Rectal smooth muscle tissue (tissue), 1 donor: ENCODE data around the gene OLIG2.

Experiments
- H3K27ac ChIP-seq: one replicate; pipeline ENCODE4 v1.7.0; 2013; ENCODE audit warnings: low read depth, low read length, inconsistent platforms
- H3K27me3 ChIP-seq: one replicate; pipeline ENCODE4 v1.7.0; 2013; ENCODE audit warnings: low read length; ENCODE audit not compliant: control insufficient read depth, insufficient read depth
- H3K36me3 ChIP-seq: one replicate; pipeline ENCODE4 v1.7.0; 2013; ENCODE audit warnings: low read length; ENCODE audit not compliant: control insufficient read depth, insufficient read depth
- H3K4me1 ChIP-seq: one replicate; pipeline ENCODE4 v1.7.0; 2013; ENCODE audit warnings: low read length; ENCODE audit not compliant: control insufficient read depth, insufficient read depth
- H3K4me3 ChIP-seq: one replicate; pipeline ENCODE4 v1.7.0; 2013; ENCODE audit warnings: low read length
- H3K9ac ChIP-seq: one replicate; pipeline ENCODE4 v1.7.0; 2013; ENCODE audit warnings: low read length

OLIG2 gene

DNA sequence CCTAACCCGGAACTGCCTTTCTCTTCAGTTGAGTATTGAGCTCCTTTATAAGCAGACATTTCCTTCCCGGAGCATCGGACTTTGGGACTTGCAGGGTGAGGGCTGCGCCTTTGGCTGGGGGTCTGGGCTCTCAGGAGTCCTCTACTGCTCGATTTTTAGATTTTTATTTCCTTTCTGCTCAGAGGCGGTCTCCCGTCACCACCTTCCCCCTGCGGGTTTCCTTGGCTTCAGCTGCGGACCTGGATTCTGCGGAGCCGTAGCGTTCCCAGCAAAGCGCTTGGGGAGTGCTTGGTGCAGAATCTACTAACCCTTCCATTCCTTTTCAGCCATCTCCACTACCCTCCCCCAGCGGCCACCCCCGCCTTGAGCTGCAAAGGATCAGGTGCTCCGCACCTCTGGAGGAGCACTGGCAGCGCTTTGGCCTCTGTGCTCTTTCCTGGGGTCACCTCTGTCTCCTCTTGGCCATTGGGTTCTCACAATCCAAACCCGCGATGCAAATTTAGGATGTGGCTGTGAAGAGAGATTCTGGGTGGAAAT lies 3.7 kb downstream of the OLIG2 start:
- H3K4me3 ChIP-seq: no peak overlapping the region
- peaks cover 38% of the 10 kb centered on the region for H3K27me3 ChIP-seq
- H3K9ac ChIP-seq: no peak overlapping the region
- no peaks in the 10 kb centered on the region for H3K36me3 ChIP-seq
- H3K4me1 ChIP-seq: no peaks in the 10 kb centered on the region
- H3K27ac ChIP-seq: no peak overlapping the region

DNA sequence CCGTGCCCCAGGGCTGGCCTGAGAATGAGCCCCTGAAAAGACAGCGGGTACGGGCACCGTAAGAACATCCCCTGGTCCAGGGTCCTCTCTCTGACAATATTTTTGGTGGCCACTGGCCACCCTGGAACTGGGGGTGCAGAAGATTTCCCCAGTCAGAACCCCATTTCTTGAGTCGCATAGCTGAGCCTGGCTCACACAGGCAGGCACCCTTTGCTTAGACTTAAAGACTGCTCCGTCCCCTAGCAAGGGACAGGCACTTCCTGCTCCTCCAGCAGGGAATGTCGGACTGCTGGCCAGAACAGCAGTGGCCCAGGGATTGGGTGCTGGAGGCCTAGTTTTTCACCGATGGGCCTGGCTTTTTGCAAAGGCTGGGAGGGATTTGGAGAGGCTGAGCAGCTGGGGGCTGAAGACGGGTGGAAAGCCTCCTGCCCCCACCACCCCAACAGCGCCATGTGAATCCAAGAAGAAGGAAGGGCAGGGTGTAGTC lies 4.3 kb downstream of the OLIG2 start:
- Histone ChIP-seq H3K4me3 (no peak overlapping the region), H3K4me1 (no peaks in the 10 kb centered on the region), H3K9ac (no peak overlapping the region), H3K27me3 (peaks cover 35% of the 10 kb centered on the region), H3K36me3 (no peaks in the 10 kb centered on the region), H3K27ac (no peak overlapping the region)

DNA sequence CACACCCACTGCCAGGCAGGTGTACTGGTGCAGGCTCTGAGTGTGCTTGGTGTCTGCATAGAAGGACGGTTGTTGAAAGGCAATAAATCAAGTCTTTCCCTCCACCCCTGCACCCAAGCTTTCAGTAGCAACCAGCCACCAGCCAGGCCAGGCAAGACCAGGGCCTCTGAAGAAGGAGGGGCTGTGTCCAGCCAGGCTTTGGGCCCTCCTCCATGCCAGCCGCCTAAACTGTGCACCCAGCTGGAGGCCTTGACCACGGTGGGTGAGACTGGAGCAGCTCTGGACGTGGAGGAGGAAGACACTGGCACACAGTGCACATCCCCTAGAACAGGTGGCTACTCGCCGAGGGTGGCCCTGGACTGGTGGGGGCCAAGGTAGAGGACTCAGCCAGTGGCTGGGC lies 4.9 kb downstream of the OLIG2 start:
- Histone ChIP-seq H3K27ac (no peak overlapping the region), H3K9ac (no peak overlapping the region), H3K4me3 (no peak overlapping the region), H3K36me3 (no peaks in the 10 kb centered on the region), H3K27me3 (peaks cover 35% of the 10 kb centered on the region), H3K4me1 (no peaks in the 10 kb centered on the region)

DNA sequence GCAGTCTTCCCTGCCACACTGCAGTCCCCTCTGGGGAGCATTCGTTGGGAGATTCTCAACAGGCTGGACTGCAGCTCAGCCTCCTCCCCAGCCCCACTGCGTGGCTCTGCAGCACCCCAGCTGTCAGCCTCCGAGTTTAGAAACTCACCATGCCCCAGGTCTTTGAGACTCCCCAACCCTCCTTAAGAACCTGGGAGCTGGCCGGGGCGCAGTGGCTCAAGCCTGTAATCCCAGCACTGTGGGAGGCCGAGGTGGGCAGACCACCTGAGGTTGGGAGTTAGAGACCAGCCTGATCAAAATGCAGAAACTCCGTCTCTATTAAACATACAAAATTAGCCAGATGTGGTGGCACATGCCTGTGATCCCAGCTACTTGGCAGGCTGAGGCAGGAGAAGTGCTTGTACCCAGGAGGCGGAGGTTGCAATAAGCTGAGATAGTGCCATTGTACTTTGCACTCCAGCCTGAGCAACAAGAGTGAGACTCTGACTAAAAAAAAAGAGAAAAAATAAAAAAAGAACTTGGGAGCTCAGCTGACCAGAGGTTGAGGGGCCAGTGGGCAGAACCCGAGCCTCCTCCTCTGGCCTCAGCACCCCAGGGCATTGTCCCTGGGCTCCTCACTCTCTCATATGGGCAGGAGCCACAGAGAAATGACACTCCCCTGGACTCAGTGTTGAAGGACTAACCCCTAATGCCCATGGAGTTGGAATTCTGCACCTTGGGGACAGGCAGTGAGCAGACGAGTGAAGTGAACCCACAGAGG lies 5.6 kb downstream of the OLIG2 start:
- Histone ChIP-seq H3K27me3 (peaks cover 31% of the 10 kb centered on the region), H3K36me3 (no peaks in the 10 kb centered on the region), H3K9ac (no peak overlapping the region), H3K4me1 (no peaks in the 10 kb centered on the region), H3K27ac (no peak overlapping the region), H3K4me3 (no peak overlapping the region)

DNA sequence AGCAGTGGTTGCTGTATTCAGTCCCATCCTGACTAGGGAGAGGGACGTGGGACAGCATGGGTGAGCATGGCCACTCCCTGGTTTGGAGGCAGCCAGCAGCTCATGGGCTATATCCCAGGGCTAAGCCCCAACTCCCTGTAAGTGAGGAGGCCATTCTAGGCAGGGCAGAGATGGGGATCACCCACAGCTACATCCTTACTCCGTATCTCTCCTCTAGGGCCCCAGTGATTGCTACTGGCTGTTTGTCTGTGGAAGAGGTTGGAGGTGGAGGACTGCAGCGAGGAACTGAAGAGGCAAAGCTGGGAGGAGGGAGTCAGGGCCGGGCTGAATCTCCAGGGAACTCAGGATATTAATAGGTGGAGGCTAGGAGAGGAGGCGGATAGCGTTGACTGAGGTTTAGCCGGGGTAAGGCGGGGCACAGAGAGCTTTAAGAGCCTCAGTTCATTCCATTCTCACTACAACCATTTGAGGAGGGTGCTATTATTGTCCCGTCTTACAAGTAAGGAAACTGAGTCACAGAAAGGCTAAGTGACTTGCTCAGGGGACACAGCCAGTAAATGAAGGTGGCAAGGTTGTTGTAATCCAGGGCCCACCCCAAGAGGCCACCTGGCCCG lies 6.8 kb downstream of the OLIG2 start:
- Histone ChIP-seq H3K4me1 (no peaks in the 10 kb centered on the region), H3K27me3 (peaks cover 24% of the 10 kb centered on the region), H3K4me3 (no peak overlapping the region), H3K36me3 (no peaks in the 10 kb centered on the region), H3K27ac (no peak overlapping the region), H3K9ac (no peak overlapping the region)

DNA sequence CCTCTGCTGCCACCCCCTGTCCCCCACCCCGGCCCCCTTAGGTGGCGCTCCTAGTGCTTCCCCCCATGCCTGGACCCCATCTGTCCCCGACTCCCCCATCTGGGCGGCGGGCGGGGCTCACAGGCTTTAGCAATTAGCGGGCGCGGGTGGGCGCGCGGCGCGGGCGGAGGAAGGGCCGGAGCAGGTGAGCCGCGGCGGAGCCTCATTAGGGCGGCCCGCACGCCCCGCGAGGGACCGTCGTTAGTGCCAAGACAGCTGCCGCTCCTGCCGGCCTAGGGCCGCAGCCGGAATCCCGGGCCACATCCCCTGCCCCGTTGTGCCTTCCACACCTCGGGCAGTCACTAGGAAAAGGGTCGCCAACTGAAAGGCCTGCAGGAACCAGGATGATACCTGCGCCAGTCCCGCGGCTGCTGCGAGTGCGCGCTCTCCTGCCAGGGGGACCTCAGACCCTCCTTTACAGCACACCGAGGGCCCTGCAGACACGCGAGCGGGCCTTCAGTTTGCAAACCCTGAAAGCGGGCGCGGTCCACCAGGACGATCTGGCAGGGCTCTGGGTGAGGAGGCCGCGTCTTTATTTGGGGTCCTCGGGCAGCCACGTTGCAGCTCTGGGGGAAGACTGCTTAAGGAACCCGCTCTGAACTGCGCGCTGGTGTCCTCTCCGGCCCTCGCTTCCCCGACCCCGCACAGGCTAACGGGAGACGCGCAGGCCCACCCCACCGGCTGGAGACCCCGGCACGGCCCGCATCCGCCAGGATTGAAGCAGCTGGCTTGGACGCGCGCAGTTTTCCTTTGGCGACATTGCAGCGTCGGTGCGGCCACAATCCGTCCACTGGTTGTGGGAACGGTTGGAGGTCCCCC lies 7.6 kb downstream of the OLIG2 start:
- Histone ChIP-seq H3K36me3 (no peaks in the 10 kb centered on the region), H3K4me1 (no peaks in the 10 kb centered on the region), H3K27me3 (peaks cover 20% of the 10 kb centered on the region), H3K4me3 (no peak overlapping the region), H3K27ac (no peak overlapping the region), H3K9ac (no peak overlapping the region)

DNA sequence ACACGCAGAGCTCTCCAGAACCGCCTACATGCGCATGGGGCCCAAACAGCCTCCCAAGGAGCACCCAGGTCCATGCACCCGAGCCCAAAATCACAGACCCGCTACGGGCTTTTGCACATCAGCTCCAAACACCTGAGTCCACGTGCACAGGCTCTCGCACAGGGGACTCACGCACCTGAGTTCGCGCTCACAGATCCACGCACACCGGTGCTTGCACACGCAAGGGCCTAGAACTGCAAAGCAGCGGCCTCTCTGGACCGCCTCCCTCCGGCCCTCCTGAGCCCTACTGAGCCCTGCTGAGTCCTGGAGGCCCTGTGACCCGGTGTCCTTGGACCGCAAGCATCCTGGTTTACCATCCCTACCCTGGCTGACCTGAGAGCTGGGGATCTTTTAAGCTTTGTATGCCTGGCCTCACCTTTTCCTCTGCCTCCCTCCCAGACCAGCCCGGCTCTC lies 8.3 kb downstream of the OLIG2 start:
- H3K36me3 ChIP-seq: no peaks in the 10 kb centered on the region
- H3K4me1 ChIP-seq: no peaks in the 10 kb centered on the region
- H3K27ac ChIP-seq: no peak overlapping the region
- peaks cover 16% of the 10 kb centered on the region for H3K27me3 ChIP-seq
- H3K4me3 ChIP-seq: no peak overlapping the region
- H3K9ac ChIP-seq: no peak overlapping the region

DNA sequence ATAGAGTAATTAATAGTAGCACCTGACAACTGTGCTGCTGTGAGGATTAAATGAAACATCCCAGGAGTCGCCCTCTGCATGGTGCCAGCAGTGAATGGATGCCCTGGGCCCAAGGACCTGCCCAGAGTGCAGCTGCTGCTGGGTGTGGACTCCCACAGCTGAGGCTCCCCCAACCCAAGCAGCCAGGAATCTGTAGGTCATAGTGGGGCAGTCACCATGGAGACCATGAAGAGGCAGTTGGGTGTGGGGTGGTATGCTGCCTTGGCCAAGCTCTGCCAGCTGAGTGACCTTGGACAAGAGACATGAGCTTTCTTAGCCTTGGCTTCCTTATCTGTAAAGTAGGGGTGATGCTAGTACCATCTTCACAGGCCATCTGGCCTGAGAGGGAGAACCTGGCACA lies 9.4 kb downstream of the OLIG2 start:
- Histone ChIP-seq H3K27ac (no peak overlapping the region), H3K36me3 (no peaks in the 10 kb centered on the region), H3K9ac (no peak overlapping the region), H3K4me3 (no peak overlapping the region), H3K27me3 (peaks cover 9% of the 10 kb centered on the region), H3K4me1 (no peaks in the 10 kb centered on the region)

DNA sequence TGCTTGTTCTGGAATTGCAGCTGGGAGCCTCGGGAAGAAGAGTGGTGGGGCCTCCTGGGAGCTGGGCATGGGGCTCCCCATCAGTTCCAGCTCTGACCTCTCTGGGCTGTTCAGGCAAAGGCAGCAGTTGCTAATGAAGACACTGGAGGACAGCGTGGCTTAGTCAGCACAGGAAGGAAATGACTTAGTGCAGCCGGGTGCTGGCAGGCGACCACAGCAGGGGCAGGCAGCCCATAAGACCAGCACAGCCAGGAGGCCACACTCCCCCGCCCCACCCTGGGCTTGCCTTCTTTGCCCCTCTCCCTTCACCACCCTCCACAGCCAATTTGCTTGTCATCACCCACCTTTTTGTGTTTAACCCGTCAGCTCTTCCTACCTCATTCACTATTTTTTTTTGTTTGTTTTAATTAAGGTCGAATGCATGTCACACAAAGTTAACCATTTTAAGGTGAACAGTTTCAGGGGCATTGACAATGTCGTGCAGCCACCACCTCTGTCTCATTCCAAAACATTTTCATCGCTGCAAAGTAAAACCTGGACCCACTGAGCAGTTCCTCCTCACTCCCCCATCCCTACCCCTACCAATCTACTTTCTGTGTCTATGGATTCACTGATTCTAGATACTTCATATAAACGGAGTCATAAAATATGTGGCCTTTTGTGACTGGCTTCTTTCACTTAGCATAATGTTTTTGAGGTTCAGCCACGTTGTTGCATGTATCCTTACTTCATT lies 10.9 kb downstream of the OLIG2 start:
- Histone ChIP-seq H3K36me3 (no peaks in the 10 kb centered on the region), H3K27ac (no peak overlapping the region), H3K4me1 (no peaks in the 10 kb centered on the region), H3K27me3 (peaks cover 9% of the 10 kb centered on the region), H3K9ac (no peak overlapping the region), H3K4me3 (no peak overlapping the region)

DNA sequence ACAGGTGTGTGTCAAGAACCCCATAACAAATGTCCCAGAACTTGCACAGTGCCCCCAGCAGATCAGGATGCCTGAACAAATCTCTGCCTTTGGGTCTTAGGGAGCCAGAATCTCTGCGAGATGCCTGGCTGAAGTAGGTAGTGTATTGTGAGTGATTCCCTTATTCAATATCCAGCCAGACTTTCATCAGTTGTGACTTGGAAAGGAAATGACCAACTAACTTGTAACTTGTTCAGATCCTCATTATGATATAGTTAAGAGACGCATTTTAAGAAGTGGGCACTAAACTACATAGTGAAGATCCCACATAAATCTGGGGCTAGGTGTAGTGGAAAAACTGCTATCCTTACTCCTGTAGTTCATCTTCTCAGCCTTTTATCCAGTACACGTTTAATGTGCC lies 11.8 kb downstream of the OLIG2 start:
- no peak overlapping the region for H3K4me3 ChIP-seq
- no peaks in the 10 kb centered on the region for H3K36me3 ChIP-seq
- H3K27me3 ChIP-seq: peaks cover 5% of the 10 kb centered on the region
- no peak overlapping the region for H3K27ac ChIP-seq
- no peaks in the 10 kb centered on the region for H3K4me1 ChIP-seq
- no peak overlapping the region for H3K9ac ChIP-seq

DNA sequence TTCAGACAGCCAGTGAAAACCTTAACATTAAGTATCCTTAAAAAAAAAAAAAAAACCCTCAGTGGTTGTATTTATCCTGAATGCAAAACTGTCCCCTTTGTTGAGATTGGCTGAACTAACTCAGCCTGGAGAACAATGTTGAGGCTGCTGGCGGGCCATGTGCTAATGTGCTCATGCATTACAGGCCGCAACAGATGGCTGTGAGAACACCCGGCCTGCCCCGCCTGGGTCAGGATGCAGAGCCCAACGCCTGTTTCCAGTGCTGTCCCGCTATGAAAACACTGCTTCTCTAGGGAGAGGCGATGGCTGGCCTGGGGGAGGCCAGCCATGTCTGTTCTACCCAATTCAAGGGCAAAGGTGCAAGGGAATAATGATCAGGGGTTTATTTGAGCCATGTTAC lies 13.8 kb downstream of the OLIG2 start:
- H3K4me1 ChIP-seq: no peaks in the 10 kb centered on the region
- no peak overlapping the region for H3K9ac ChIP-seq
- H3K27me3 ChIP-seq: no peaks in the 10 kb centered on the region
- H3K4me3 ChIP-seq: no peak overlapping the region
- no peak overlapping the region for H3K27ac ChIP-seq
- no peaks in the 10 kb centered on the region for H3K36me3 ChIP-seq

DNA sequence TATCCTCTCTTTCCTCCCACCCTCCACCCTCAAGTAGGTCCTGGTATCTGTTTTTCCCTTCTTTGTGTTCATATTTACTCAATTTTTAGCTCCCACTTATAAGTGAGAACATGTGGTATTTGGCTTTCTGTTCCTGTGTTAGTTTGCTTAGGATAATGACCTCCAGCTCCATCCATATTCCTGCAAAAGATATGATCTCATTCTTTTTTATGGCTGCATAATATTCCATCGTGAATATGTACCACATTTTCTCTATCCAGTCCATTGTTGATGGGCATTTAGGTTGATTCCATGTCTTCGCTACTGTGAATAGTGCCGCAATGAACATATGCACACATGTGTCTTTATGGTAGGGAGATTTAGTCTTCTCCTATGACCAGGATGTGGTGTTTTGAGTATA lies 14.5 kb downstream of the OLIG2 start:
- no peaks in the 10 kb centered on the region for H3K36me3 ChIP-seq
- H3K4me1 ChIP-seq: no peaks in the 10 kb centered on the region
- no peaks in the 10 kb centered on the region for H3K27me3 ChIP-seq
- no peak overlapping the region for H3K4me3 ChIP-seq
- no peak overlapping the region for H3K9ac ChIP-seq
- H3K27ac ChIP-seq: no peak overlapping the region
